Measurements from ENCODE around the gene AMH. TPM values are rescaled to one million over a fixed set of nuclear protein-coding genes. Genes with fewer than 3 reads are reported as not detected.

Gene AMH
- total RNA-seq, 4 donors from 2014 or later = 1.1 to 3.5 TPM; not detected in 2

GRCh38 chr19:2246014-2246620 is 3.0 kb upstream of the AMH start:
- Histone ChIP-seq H3K4me1 (peaks cover 12 to 37% (median 36%) of the 10 kb centered on the region in 4 donors), H3K9me3 (no peaks in the 10 kb centered on the region), H3K27ac (no peak overlapping the region), H3K4me3 (no peak overlapping the region), H3K27me3 (peaks cover 22% of the 10 kb centered on the region), H3K36me3 (peaks cover 0 to 51% (median 26%) of the 10 kb centered on the region in 4 donors)
- no peak for DNase-seq
- intact Hi-C loops (cut with DNase I; ENCODE audit: low total_unique reads) = no loop called here
- in situ Hi-C loops (cut with MboI; ENCODE audit: low pct_ligation_motif_present in 1 of 4, low pct_unique_long_range_greater_than_20kb in 1 of 4, low sequenced_read_pairs in 3 of 4) = no loop called here
- 92 to 100% methylated on average over 4 to 25 of the region's 25 CpGs for WGBS, 2 donors (ENCODE audit: low coverage in 1 of 2)
- TF ChIP-seq POLR2A (IDR thresholded peaks at IDR 0.05) (no peak), POLR2AphosphoS5 (IDR thresholded peaks at IDR 0.05) (no peak), EP300 (IDR thresholded peaks at IDR 0.05; ENCODE audit: low read depth) (no peak), CTCF (IDR thresholded peaks at IDR 0.05) (no peak)

GRCh38 chr19:2246801-2247361 is 2.2 kb upstream of the AMH start:
- no peak for DNase-seq
- H3K36me3 ChIP-seq = peaks cover 0 to 51% (median 26%) of the 10 kb centered on the region in 4 donors
- WGBS, 2 donors (ENCODE audit: low coverage in 1 of 2) = 86% methylated on average over 26 of the region's 26 CpGs; no CpG with 5 or more reads in 1 of the 2 donors
- no peak overlapping the region for H3K4me3 ChIP-seq
- peaks cover 5 to 36% (median 35%) of the 10 kb centered on the region in 4 donors for H3K4me1 ChIP-seq
- peaks cover 29% of the 10 kb centered on the region for H3K27me3 ChIP-seq
- no peak overlapping the region for H3K27ac ChIP-seq
- intact Hi-C loops (cut with DNase I; ENCODE audit: low total_unique reads) (no loop called here), in situ Hi-C loops (cut with MboI; ENCODE audit: low pct_ligation_motif_present in 1 of 4, low pct_unique_long_range_greater_than_20kb in 1 of 4, low sequenced_read_pairs in 3 of 4) (no loop called here)
- no peaks in the 10 kb centered on the region for H3K9me3 ChIP-seq
- no peak for TF ChIP-seq EP300 (IDR thresholded peaks at IDR 0.05; ENCODE audit: low read depth)
- no peak for TF ChIP-seq POLR2AphosphoS5 (IDR thresholded peaks at IDR 0.05)
- TF ChIP-seq CTCF (IDR thresholded peaks at IDR 0.05) = no peak
- TF ChIP-seq POLR2A (IDR thresholded peaks at IDR 0.05) = no peak

- intact Hi-C loops (cut with DNase I; ENCODE audit: low total_unique reads) = no loop called here
- in situ Hi-C loops (cut with MboI; ENCODE audit: low pct_ligation_motif_present in 1 of 4, low pct_unique_long_range_greater_than_20kb in 1 of 4, low sequenced_read_pairs in 3 of 4) = no loop called here
- peaks cover 0 to 51% (median 26%) of the 10 kb centered on the region in 4 donors for H3K36me3 ChIP-seq
- no peak overlapping the region for H3K27ac ChIP-seq
- no peak for DNase-seq
- TF ChIP-seq CTCF (IDR thresholded peaks at IDR 0.05) (no peak), POLR2AphosphoS5 (IDR thresholded peaks at IDR 0.05) (no peak), EP300 (IDR thresholded peaks at IDR 0.05; ENCODE audit: low read depth) (no peak), POLR2A (IDR thresholded peaks at IDR 0.05) (no peak)
- 86% methylated on average over 22 of the region's 28 CpGs; no CpG with 5 or more reads in 1 of the 2 donors for WGBS, 2 donors (ENCODE audit: low coverage in 1 of 2)
- peaks cover 36% of the 10 kb centered on the region for H3K27me3 ChIP-seq
- H3K4me3 ChIP-seq = no peak overlapping the region
- no peaks in the 10 kb centered on the region for H3K9me3 ChIP-seq
- peaks cover 2 to 36% (median 35%) of the 10 kb centered on the region in 4 donors for H3K4me1 ChIP-seq
Measured at GRCh38 chr19:2247433-2248101, 1.6 kb upstream of the AMH start.
